ENCODE results near the gene GP9.
A peak's percentile ranks its signal among the peaks of the same experiment; 100 is the strongest.
"Not testable (repeated sequence)": the region's sequence is repeated elsewhere in the genome, so short reads cannot be mapped to it uniquely, and the experiment has no call there.

GP9 gene

GRCh38 chr3:129069313-129070085 lies 8.9 kb downstream of the GP9 start:
- not testable (repeated sequence) for H3K27ac ChIP-seq (ENCODE audit: low read depth, low read length); H3K27me3 ChIP-seq (ENCODE audit: control insufficient read depth in 1 of 2, insufficient read depth in 2 of 2, low read length in 2 of 2); H3K9ac ChIP-seq (ENCODE audit: low read depth in 1 of 2, low read length in 2 of 2); H3K36me3 ChIP-seq (ENCODE audit: control insufficient read depth in 1 of 2, insufficient read depth in 2 of 2, low read length in 2 of 2); H3K9me3 ChIP-seq (ENCODE audit: control insufficient read depth in 1 of 2, low read length in 2 of 2); H3K4me3 ChIP-seq (ENCODE audit: low read depth in 1 of 2, low read length in 2 of 2)
- peaks cover 11 to 12% of the 10 kb centered on the region in 2 donors for H3K4me1 ChIP-seq (ENCODE audit: control insufficient read depth in 1 of 2, insufficient read depth in 2 of 2, low read length in 2 of 2)

DNA sequence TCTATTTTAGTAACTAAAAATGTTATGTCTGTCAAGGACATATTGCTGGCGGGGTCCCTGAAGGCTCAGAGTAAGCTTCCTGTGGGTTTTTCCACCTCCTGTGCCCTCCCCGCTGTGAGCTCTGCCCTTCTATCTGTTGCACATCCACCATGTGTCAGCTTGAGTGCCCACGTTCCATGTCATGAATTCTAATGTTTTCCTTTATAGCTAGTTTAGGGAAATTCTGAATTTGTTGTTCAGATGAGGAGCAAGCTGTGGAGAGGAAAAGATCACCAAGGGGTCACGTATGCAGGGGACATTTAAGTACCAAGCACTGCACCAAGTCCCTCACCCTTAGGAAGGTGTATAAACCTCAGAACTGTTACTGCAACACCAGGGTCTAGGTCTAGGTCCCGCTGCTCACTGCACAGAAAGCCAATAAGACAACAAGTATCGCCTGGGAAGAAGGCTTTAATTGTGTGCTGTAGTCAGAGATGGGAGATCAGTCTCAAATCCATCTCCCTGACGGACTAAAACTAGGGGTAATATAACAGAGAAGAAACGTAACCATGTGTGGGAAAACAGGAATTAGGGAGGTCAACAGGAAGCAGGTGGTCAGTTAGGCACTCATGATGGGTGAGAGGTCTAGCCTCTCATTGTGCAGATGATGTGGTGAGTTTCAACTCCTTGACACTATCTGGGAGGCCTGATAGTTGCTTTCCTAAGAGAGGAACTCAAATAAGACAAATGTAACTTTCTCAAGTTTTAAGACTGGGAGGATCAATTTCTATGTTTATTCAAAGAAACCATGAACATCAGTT lies 9.7 kb downstream of the GP9 start:
- H3K9me3 ChIP-seq (ENCODE audit: control insufficient read depth in 1 of 2, low read length in 2 of 2): no peaks in the 10 kb centered on the region
- no peak overlapping the region for H3K9ac ChIP-seq (ENCODE audit: low read depth in 1 of 2, low read length in 2 of 2)
- H3K4me3 ChIP-seq (ENCODE audit: low read depth in 1 of 2, low read length in 2 of 2): no peak overlapping the region
- no peak overlapping the region for H3K27ac ChIP-seq (ENCODE audit: low read depth, low read length)
- no peaks in the 10 kb centered on the region for H3K36me3 ChIP-seq (ENCODE audit: control insufficient read depth in 1 of 2, insufficient read depth in 2 of 2, low read length in 2 of 2)
- no peaks in the 10 kb centered on the region for H3K27me3 ChIP-seq (ENCODE audit: control insufficient read depth in 1 of 2, insufficient read depth in 2 of 2, low read length in 2 of 2)
- H3K4me1 ChIP-seq (ENCODE audit: control insufficient read depth in 1 of 2, insufficient read depth in 2 of 2, low read length in 2 of 2): peaks cover 3 to 5% of the 10 kb centered on the region in 2 donors

GRCh38 chr3:129077222-129077621 lies 16.6 kb downstream of the GP9 start:
- Histone ChIP-seq H3K27ac (ENCODE audit: low read depth, low read length) (no peak overlapping the region), H3K4me1 (ENCODE audit: control insufficient read depth in 1 of 2, insufficient read depth in 2 of 2, low read length in 2 of 2) (no peaks in the 10 kb centered on the region), H3K36me3 (ENCODE audit: control insufficient read depth in 1 of 2, insufficient read depth in 2 of 2, low read length in 2 of 2) (no peaks in the 10 kb centered on the region), H3K4me3 (ENCODE audit: low read depth in 1 of 2, low read length in 2 of 2) (no peak overlapping the region), H3K9me3 (ENCODE audit: control insufficient read depth in 1 of 2, low read length in 2 of 2) (no peaks in the 10 kb centered on the region), H3K27me3 (ENCODE audit: control insufficient read depth in 1 of 2, insufficient read depth in 2 of 2, low read length in 2 of 2) (no peaks in the 10 kb centered on the region), H3K9ac (ENCODE audit: low read depth in 1 of 2, low read length in 2 of 2) (no peak overlapping the region)

DNA sequence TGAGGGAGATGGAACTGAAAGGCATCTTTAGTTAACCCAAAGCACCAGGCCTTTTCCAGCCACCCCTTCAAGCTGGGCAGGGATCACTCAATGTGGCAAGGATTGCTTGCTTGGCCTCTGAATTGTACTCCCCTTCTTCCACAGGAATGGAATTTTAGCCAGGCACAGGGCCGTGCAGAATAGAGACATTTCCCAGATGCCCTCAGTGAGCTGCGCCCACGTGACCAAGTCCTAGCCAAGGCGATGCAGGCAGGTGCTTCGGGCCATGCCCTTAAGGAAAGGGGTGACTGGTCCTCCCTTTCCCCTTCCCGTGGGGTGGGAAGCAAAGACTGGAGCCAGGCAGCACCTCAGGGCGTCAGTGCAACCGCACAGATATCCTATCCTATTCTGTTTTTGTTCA lies 17.9 kb downstream of the GP9 start:
- Histone ChIP-seq H3K27ac (ENCODE audit: low read depth, low read length) (no peak overlapping the region), H3K9ac (ENCODE audit: low read depth in 1 of 2, low read length in 2 of 2) (no peak overlapping the region)

GRCh38 chr3:129081503-129081902 lies 20.9 kb downstream of the GP9 start:
- Histone ChIP-seq H3K4me3 (ENCODE audit: low read depth in 1 of 2, low read length in 2 of 2) (no peak overlapping the region), H3K9me3 (ENCODE audit: control insufficient read depth in 1 of 2, low read length in 2 of 2) (no peaks in the 10 kb centered on the region), H3K27me3 (ENCODE audit: control insufficient read depth in 1 of 2, insufficient read depth in 2 of 2, low read length in 2 of 2) (no peaks in the 10 kb centered on the region), H3K27ac (ENCODE audit: low read depth, low read length) (no peak overlapping the region), H3K9ac (ENCODE audit: low read depth in 1 of 2, low read length in 2 of 2) (no peak overlapping the region), H3K36me3 (ENCODE audit: control insufficient read depth in 1 of 2, insufficient read depth in 2 of 2, low read length in 2 of 2) (no peaks in the 10 kb centered on the region), H3K4me1 (ENCODE audit: control insufficient read depth in 1 of 2, insufficient read depth in 2 of 2, low read length in 2 of 2) (no peaks in the 10 kb centered on the region)

More for the DNA sequence above, 17.9 kb downstream of the GP9 start:
- no peaks in the 10 kb centered on the region for H3K9me3 ChIP-seq (ENCODE audit: control insufficient read depth in 1 of 2, low read length in 2 of 2)
- no peaks in the 10 kb centered on the region for H3K27me3 ChIP-seq (ENCODE audit: control insufficient read depth in 1 of 2, insufficient read depth in 2 of 2, low read length in 2 of 2)
- no peaks in the 10 kb centered on the region for H3K36me3 ChIP-seq (ENCODE audit: control insufficient read depth in 1 of 2, insufficient read depth in 2 of 2, low read length in 2 of 2)
- H3K4me3 ChIP-seq (ENCODE audit: low read depth in 1 of 2, low read length in 2 of 2): no peak overlapping the region
- H3K4me1 ChIP-seq (ENCODE audit: control insufficient read depth in 1 of 2, insufficient read depth in 2 of 2, low read length in 2 of 2): no peaks in the 10 kb centered on the region

GRCh38 chr3:129082026-129082425 lies 21.4 kb downstream of the GP9 start:
- no peak overlapping the region for H3K4me3 ChIP-seq (ENCODE audit: low read depth in 1 of 2, low read length in 2 of 2)
- H3K27me3 ChIP-seq (ENCODE audit: control insufficient read depth in 1 of 2, insufficient read depth in 2 of 2, low read length in 2 of 2): no peaks in the 10 kb centered on the region
- no peaks in the 10 kb centered on the region for H3K36me3 ChIP-seq (ENCODE audit: control insufficient read depth in 1 of 2, insufficient read depth in 2 of 2, low read length in 2 of 2)
- no peaks in the 10 kb centered on the region for H3K9me3 ChIP-seq (ENCODE audit: control insufficient read depth in 1 of 2, low read length in 2 of 2)
- H3K27ac ChIP-seq (ENCODE audit: low read depth, low read length): no peak overlapping the region
- no peak overlapping the region for H3K9ac ChIP-seq (ENCODE audit: low read depth in 1 of 2, low read length in 2 of 2)
- H3K4me1 ChIP-seq (ENCODE audit: control insufficient read depth in 1 of 2, insufficient read depth in 2 of 2, low read length in 2 of 2): no peaks in the 10 kb centered on the region

DNA sequence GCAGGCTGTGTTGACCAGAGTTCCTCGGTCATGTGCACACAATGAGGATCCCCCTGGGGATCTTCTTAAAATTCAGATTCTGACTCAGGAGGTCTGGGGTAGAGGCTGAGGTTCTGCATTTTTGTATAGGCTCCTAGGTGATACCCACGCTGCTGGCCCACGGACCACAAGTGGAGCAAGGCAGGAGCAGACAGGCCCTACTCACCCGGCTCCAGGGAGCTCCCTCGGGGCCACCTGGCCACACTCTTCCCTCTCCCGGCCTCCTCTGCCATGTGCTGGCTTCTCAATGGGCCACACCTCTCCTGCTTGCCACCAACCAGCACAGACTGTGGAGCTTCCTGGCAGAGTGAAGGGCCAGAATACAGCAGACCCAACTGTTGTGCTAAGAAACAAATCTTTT lies 23.9 kb downstream of the GP9 start:
- no peak overlapping the region for H3K4me3 ChIP-seq (ENCODE audit: low read depth in 1 of 2, low read length in 2 of 2)
- no peaks in the 10 kb centered on the region for H3K27me3 ChIP-seq (ENCODE audit: control insufficient read depth in 1 of 2, insufficient read depth in 2 of 2, low read length in 2 of 2)
- H3K9me3 ChIP-seq (ENCODE audit: control insufficient read depth in 1 of 2, low read length in 2 of 2): no peaks in the 10 kb centered on the region
- no peaks in the 10 kb centered on the region for H3K4me1 ChIP-seq (ENCODE audit: control insufficient read depth in 1 of 2, insufficient read depth in 2 of 2, low read length in 2 of 2)
- H3K36me3 ChIP-seq (ENCODE audit: control insufficient read depth in 1 of 2, insufficient read depth in 2 of 2, low read length in 2 of 2): no peaks in the 10 kb centered on the region
- no peak overlapping the region for H3K27ac ChIP-seq (ENCODE audit: low read depth, low read length)
- no peak overlapping the region for H3K9ac ChIP-seq (ENCODE audit: low read depth in 1 of 2, low read length in 2 of 2)

DNA sequence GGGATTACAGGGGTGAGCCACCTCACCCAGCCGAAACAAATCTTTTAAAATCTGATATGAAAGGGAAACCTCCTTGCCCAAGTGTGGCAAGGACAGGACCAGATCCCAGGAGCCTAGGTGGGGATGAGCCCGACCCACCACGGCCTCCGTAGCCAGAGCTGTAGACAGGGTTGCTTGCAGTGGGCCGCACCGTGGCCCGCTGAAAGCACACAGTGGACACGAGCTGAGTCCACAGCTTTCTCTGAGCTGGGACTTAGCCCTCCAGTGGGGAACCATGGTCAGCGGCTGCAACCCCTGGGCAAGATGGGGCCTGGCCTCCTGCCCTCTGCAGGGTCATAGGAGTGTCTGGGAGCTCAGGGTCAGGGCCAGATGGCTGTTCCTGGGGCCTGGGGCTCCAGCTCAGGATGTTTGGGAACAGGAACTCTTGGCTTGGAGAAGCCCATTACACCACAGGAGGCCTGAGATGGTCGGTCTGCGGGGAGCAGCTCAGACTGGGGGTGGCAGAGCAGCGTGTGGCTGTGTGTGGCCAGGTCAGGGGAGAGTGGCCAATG lies 24.7 kb downstream of the GP9 start:
- Histone ChIP-seq H3K4me3 (ENCODE audit: low read depth in 1 of 2, low read length in 2 of 2) (no peak overlapping the region), H3K36me3 (ENCODE audit: control insufficient read depth in 1 of 2, insufficient read depth in 2 of 2, low read length in 2 of 2) (no peaks in the 10 kb centered on the region), H3K9me3 (ENCODE audit: control insufficient read depth in 1 of 2, low read length in 2 of 2) (no peaks in the 10 kb centered on the region), H3K4me1 (ENCODE audit: control insufficient read depth in 1 of 2, insufficient read depth in 2 of 2, low read length in 2 of 2) (no peaks in the 10 kb centered on the region), H3K27ac (ENCODE audit: low read depth, low read length) (no peak overlapping the region), H3K9ac (ENCODE audit: low read depth in 1 of 2, low read length in 2 of 2) (no peak overlapping the region), H3K27me3 (ENCODE audit: control insufficient read depth in 1 of 2, insufficient read depth in 2 of 2, low read length in 2 of 2) (no peaks in the 10 kb centered on the region)

DNA sequence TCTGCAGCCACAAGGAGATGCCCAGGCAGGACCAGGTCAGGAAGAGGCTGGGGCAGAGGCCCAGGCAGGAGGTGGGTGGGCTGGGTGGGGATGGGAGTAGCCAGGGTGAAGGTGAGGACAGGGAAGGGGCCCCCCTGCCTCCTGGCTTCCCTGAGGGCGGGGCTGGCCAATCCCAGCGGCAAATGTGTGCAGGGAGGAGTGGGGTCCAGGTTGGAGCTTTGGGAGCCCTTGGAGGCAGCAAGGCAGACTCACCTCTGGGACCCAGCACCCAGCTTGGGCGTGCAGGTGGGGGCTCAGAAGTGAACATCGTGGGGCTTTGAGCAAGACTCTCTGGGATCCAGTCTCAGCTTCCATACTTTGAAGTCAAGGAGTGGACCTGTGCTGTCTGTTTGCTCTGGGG lies 25.2 kb downstream of the GP9 start:
- Histone ChIP-seq H3K27me3 (ENCODE audit: control insufficient read depth in 1 of 2, insufficient read depth in 2 of 2, low read length in 2 of 2) (no peaks in the 10 kb centered on the region), H3K4me3 (ENCODE audit: low read depth in 1 of 2, low read length in 2 of 2) (no peak overlapping the region), H3K27ac (ENCODE audit: low read depth, low read length) (no peak overlapping the region), H3K9ac (ENCODE audit: low read depth in 1 of 2, low read length in 2 of 2) (no peak overlapping the region), H3K36me3 (ENCODE audit: control insufficient read depth in 1 of 2, insufficient read depth in 2 of 2, low read length in 2 of 2) (no peaks in the 10 kb centered on the region), H3K9me3 (ENCODE audit: control insufficient read depth in 1 of 2, low read length in 2 of 2) (no peaks in the 10 kb centered on the region), H3K4me1 (ENCODE audit: control insufficient read depth in 1 of 2, insufficient read depth in 2 of 2, low read length in 2 of 2) (no peaks in the 10 kb centered on the region)

DNA sequence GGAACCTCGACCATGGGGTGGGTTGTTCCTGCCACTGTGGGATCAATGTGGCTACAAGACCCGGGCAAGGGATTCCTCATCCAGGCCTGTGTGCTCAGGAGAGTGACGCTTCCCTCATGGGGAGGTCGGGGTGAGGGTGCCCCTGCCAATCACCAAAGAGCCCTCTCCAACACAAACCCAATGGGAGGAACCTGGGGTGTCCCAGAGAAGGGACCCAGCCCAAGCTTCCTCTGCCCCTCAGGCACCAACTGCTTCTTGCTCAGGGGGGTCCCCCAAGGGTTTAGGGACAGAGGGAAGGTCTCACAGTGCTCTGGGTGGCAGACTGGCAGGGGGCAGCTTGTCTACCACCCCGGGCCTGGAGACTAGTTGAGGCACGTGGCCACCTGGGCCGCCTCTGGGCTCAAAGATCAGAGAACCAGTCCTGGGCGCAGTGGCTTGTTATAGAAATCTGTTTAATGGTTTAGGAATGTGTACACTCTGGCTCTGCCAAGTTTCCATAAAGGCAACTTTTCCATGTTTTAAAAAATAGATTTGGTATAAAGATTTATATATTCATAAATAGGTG lies 26.6 kb downstream of the GP9 start:
- Histone ChIP-seq H3K9me3 (ENCODE audit: control insufficient read depth in 1 of 2, low read length in 2 of 2) (no peaks in the 10 kb centered on the region), H3K9ac (ENCODE audit: low read depth in 1 of 2, low read length in 2 of 2) (no peak overlapping the region), H3K4me3 (ENCODE audit: low read depth in 1 of 2, low read length in 2 of 2) (no peak overlapping the region), H3K27ac (ENCODE audit: low read depth, low read length) (peak overlapping the region; percentile 22), H3K4me1 (ENCODE audit: control insufficient read depth in 1 of 2, insufficient read depth in 2 of 2, low read length in 2 of 2) (no peaks in the 10 kb centered on the region), H3K36me3 (ENCODE audit: control insufficient read depth in 1 of 2, insufficient read depth in 2 of 2, low read length in 2 of 2) (peaks cover 0 to 10% of the 10 kb centered on the region in 2 donors), H3K27me3 (ENCODE audit: control insufficient read depth in 1 of 2, insufficient read depth in 2 of 2, low read length in 2 of 2) (no peaks in the 10 kb centered on the region)
